ENCODE measurements around the gene WLS.

GRCh38 chr1:68160021-68160420 is 72.3 kb downstream of the WLS start:
- no peak for TF ChIP-seq POLR2A (IDR thresholded peaks at IDR 0.05)
- no peak for TF ChIP-seq CTCF (IDR thresholded peaks at IDR 0.05)
